HepG2 (cell line): Measurements from ENCODE around the gene TMEM97. TPM values are rescaled to one million over a fixed set of nuclear protein-coding genes. Genes with fewer than 3 reads are reported as not detected.
A peak's percentile ranks its signal among the peaks of the same experiment; 100 is the strongest.

ENCODE experiments used
- FIP1L1 ChIP-seq: fragments of 200-400 bp; formaldehyde crosslinking; IDR thresholded peaks from 2 replicates; pipeline ENCODE4 v1.6.1; 2018; ENCODE audit warnings: low read depth, mild to moderate bottlenecking, low read length, moderate library complexity, borderline replicate concordance; ENCODE audit not compliant: insufficient read depth
- HNF4A ChIP-seq: sonication (generic); formaldehyde crosslinking; IDR thresholded peaks from 2 replicates; pipeline ENCODE4 v1.4.0; 2020; ENCODE audit warnings: missing genetic modification reagents
- IRX3 ChIP-seq: sonication (generic); formaldehyde crosslinking; IDR thresholded peaks from 2 replicates; pipeline ENCODE4 v1.8.1; 2023; ENCODE audit warnings: mild to moderate bottlenecking, low read depth, missing genetic modification reagents, borderline replicate concordance
- JUND ChIP-seq: sonication (generic); formaldehyde crosslinking; IDR thresholded peaks from 2 replicates; pipeline ENCODE4 v1.8.0; 2022; ENCODE audit warnings: mild to moderate bottlenecking, missing genetic modification reagents
- KMT2B ChIP-seq: IDR thresholded peaks from 2 replicates; pipeline ENCODE4 v1.6.1; 2016; ENCODE audit warnings: missing genetic modification reagents, missing compliant biosample characterization
- MXD4 ChIP-seq: IDR thresholded peaks from 2 replicates; pipeline ENCODE4 v1.6.1; 2016; ENCODE audit warnings: mild to moderate bottlenecking, missing biosample characterization, missing genetic modification reagents
- PHF21A ChIP-seq: sonication (generic); formaldehyde crosslinking; IDR thresholded peaks from 2 replicates; pipeline ENCODE4 v1.5.0; 2020; ENCODE audit warnings: mild to moderate bottlenecking, missing genetic modification reagents
- SIX4 ChIP-seq: sonication (generic); formaldehyde crosslinking; IDR thresholded peaks from 2 replicates; pipeline ENCODE4 v1.4.0; 2020; ENCODE audit warnings: missing genetic modification reagents
- SNAPC2 ChIP-seq: sonication (generic); formaldehyde crosslinking; IDR thresholded peaks from 2 replicates; pipeline ENCODE4 v1.8.1; 2022; ENCODE audit warnings: mild to moderate bottlenecking, missing genetic modification reagents
- SNRNP70 ChIP-seq: fragments of 200-400 bp; formaldehyde crosslinking; IDR thresholded peaks from 2 replicates; pipeline ENCODE4 v1.6.1; 2017; ENCODE audit warnings: mild to moderate bottlenecking, low read depth, low read length, moderate library complexity
- SP1 ChIP-seq, 2 experiments: fragments of 450-650 bp in 1 of 2; sonication (generic) in 1 of 2; formaldehyde crosslinking in 1 of 2; IDR thresholded peaks; 2 replicates each; pipeline versions ENCODE4 v1.4.0 to v1.6.1; 2016 to 2020; ENCODE audit warnings: missing genetic modification reagents in 1 of 2
- SPEN ChIP-seq: sonication (generic); formaldehyde crosslinking; IDR thresholded peaks from 2 replicates; pipeline ENCODE4 v1.5.1; 2020; ENCODE audit warnings: low read depth, mild to moderate bottlenecking, missing genetic modification reagents
- TCF7 ChIP-seq: sonication (generic); IDR thresholded peaks from 2 replicates; pipeline ENCODE4 v1.6.1; 2016; ENCODE audit warnings: antibody characterized with exemption, low read depth
- TCF7L2 ChIP-seq: IDR thresholded peaks from 2 replicates; pipeline ENCODE4 v1.6.1; 2011; ENCODE audit warnings: mild to moderate bottlenecking, low read depth, low read length, moderate library complexity
- ZMYM4 ChIP-seq: sonication (generic); formaldehyde crosslinking; IDR thresholded peaks from 2 replicates; pipeline ENCODE4 v1.8.1; 2023; ENCODE audit warnings: mild to moderate bottlenecking, missing genetic modification reagents
- ZNF143 ChIP-seq: sonication (generic); formaldehyde crosslinking; IDR thresholded peaks from 2 replicates; pipeline ENCODE4 v1.4.0; 2020; ENCODE audit warnings: missing genetic modification reagents
- ZNF17 ChIP-seq: sonication (generic); formaldehyde crosslinking; IDR thresholded peaks from 2 replicates; pipeline ENCODE4 v1.5.0; 2020; ENCODE audit warnings: mild to moderate bottlenecking, missing genetic modification reagents
- ZNF296 ChIP-seq: sonication (generic); formaldehyde crosslinking; conservative IDR thresholded peaks from 2 replicates; pipeline ENCODE4 v1.5.0; 2020; ENCODE audit warnings: mild to moderate bottlenecking, missing genetic modification reagents
- ZNF564 ChIP-seq: sonication (generic); formaldehyde crosslinking; IDR thresholded peaks from 2 replicates; pipeline ENCODE4 v1.8.1; 2023; ENCODE audit warnings: mild to moderate bottlenecking, missing genetic modification reagents
- ZNF614 ChIP-seq: IDR thresholded peaks from 2 replicates; pipeline ENCODE4 v1.6.1; 2018; ENCODE audit warnings: missing biosample characterization, missing genetic modification reagents, inconsistent platforms, borderline replicate concordance
- ZNF768 ChIP-seq: sonication (generic); formaldehyde crosslinking; IDR thresholded peaks from 2 replicates; pipeline ENCODE4 v1.4.0; 2020; ENCODE audit warnings: missing genetic modification reagents
- ZNF784 ChIP-seq: sonication (generic); formaldehyde crosslinking; IDR thresholded peaks from 2 replicates; pipeline ENCODE4 v1.5.1; 2020; ENCODE audit warnings: missing genetic modification reagents, mild to moderate bottlenecking, borderline replicate concordance
- ZSCAN12 ChIP-seq: sonication (generic); formaldehyde crosslinking; IDR thresholded peaks from 2 replicates; pipeline ENCODE4 v1.9.0; 2021; ENCODE audit warnings: mild to moderate bottlenecking, missing genetic modification reagents
- polyA plus RNA-seq, 8 experiments: library from polyadenylated mRNA; depleted of rRNA in 3 of 8; stranded (reverse) in 7 of 8; unstranded in 1 of 8; fragments of >200 nt; fragmentation: Illumina TruSeq in 4 of 8; extraction: Trizol in 4 of 8; gene quantifications; 2 replicates each; pipeline versions ENCODE4 v1.2.1 to v1.2.3, GENCODE V29; 2011 to 2016; ENCODE audit warnings: low read depth in 4 of 8, missing spikeins in 1 of 8, mixed read lengths in 1 of 8; ENCODE audit not compliant: insufficient read depth in 1 of 8
- total RNA-seq, 5 experiments: library from RNA; depleted of rRNA; stranded (reverse); fragments of >200 nt; fragmentation: Illumina TruSeq; extraction: Trizol; gene quantifications; 2 replicates each; pipeline ENCODE4 v1.2.3, GENCODE V29; 2016; ENCODE audit warnings: low read depth in 1 of 5
- TF ChIP-seq, protein P1 (sequence below): sonication (generic); formaldehyde crosslinking; IDR thresholded peaks from 2 replicates; pipeline ENCODE4 v1.5.1; 2020; ENCODE audit warnings: mild to moderate bottlenecking, missing genetic modification reagents, borderline replicate concordance
- TF ChIP-seq, protein P2 (sequence below): IDR thresholded peaks from 2 replicates; pipeline ENCODE4 v1.6.1; 2016; ENCODE audit warnings: mild to moderate bottlenecking

The TMEM97 gene
- total and polyA plus RNA-seq, 2 of the 13 experiments (the other 11 are each of a cell fraction or from before 2014, with no cell fraction given) = 69.6 to 137 TPM

- TF ChIP-seq ZNF784 (no peak), ZNF768 (CRISPR knock-in tag) (peak; percentile 25; the same call in 1 of the 2 replicates), HNF4A (CRISPR knock-in tag) (no peak; the same call in 1 of the 2 replicates), TCF7 (no peak), FIP1L1 (no peak), ZSCAN12 (CRISPR knock-in tag) (peak; percentile 55; the same call in 1 of the 2 replicates), SNAPC2 (CRISPR knock-in tag) (peak; percentile 80; the same call in 1 of the 2 replicates), ZNF296 (peak; percentile 71; the same call in 1 of the 2 replicates), JUND (peak; percentile 51; the same call in 1 of the 2 replicates), PHF21A (CRISPR knock-in tag) (peak; percentile 85), SNRNP70 (no peak), MXD4 (CRISPR knock-in tag) (peak; percentile 95), SPEN (peak; percentile 73; the same call in 1 of the 2 replicates), KMT2B (peak; percentile 77), ZMYM4 (peak; percentile 88), ZNF564 (CRISPR knock-in tag) (peak; percentile 84), TCF7L2 (no peak), SIX4 (CRISPR knock-in tag) (0 out of 2 replicates have a peak, but pooled peaks have one; percentile 10), ZNF17 (CRISPR knock-in tag) (no peak), ZNF614 (CRISPR knock-in tag) (no peak), SP1 (IDR thresholded peaks at IDR 0.05) (no peak; the same call in 1 of the 2 replicates), SP1 (CRISPR knock-in tag; IDR thresholded peaks at IDR 0.05) (peak; percentile 90), ZNF143 (peak; percentile 67), IRX3 (peak; percentile 95; the same call in 1 of the 2 replicates)
- TF ChIP-seq, protein P1, sequence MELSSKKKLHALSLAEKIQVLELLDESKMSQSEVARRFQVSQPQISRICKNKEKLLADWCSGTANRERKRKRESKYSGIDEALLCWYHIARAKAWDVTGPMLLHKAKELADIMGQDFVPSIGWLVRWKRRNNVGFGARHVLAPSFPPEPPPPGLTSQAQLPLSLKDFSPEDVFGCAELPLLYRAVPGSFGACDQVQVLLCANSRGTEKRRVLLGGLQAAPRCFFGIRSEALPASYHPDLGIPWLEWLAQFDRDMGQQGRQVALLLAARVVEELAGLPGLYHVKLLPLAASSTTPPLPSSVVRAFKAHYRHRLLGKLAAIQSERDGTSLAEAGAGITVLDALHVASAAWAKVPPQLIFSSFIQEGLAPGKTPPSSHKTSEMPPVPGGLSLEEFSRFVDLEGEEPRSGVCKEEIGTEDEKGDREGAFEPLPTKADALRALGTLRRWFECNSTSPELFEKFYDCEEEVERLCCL = no peak
- TF ChIP-seq, protein P2, sequence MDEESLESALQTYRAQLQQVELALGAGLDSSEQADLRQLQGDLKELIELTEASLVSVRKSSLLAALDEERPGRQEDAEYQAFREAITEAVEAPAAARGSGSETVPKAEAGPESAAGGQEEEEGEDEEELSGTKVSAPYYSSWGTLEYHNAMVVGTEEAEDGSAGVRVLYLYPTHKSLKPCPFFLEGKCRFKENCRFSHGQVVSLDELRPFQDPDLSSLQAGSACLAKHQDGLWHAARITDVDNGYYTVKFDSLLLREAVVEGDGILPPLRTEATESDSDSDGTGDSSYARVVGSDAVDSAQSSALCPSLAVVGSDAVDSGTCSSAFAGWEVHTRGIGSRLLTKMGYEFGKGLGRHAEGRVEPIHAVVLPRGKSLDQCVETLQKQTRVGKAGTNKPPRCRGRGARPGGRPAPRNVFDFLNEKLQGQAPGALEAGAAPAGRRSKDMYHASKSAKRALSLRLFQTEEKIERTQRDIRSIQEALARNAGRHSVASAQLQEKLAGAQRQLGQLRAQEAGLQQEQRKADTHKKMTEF = peak; percentile 69
Observed at GRCh38 chr17:28318759-28319597, at the start of gene TMEM97 (continued).
